CD4-positive, alpha-beta T cell treated with Interferon alpha-2 for 1 hour (primary cell): Measurements from ENCODE around the gene RNF40.

ENCODE experiments used
- DNase-seq, 2 donors: peaks; one replicate each; pipeline ENCODE4 v3.0.0-alpha.2; 2020 to 2022

RNF40 gene

GRCh38 chr16:30741461-30741914 lies 20.6 kb upstream of the RNF40 start:
- no peak for DNase-seq

GRCh38 chr16:30743716-30744115 lies 18.4 kb upstream of the RNF40 start:
- no peak for DNase-seq

GRCh38 chr16:30744183-30744582 lies 17.9 kb upstream of the RNF40 start:
- no peak for DNase-seq

GRCh38 chr16:30745082-30745481 lies 17.0 kb upstream of the RNF40 start:
- no peak for DNase-seq

- DNase-seq: no peak
Observed at GRCh38 chr16:30746638-30747175, 15.4 kb upstream of the RNF40 start.

- no peak for DNase-seq
Observed at GRCh38 chr16:30747331-30747730, 14.8 kb upstream of the RNF40 start.

- DNase-seq: peak; percentile 96 to 97
Observed at GRCh38 chr16:30747799-30748633, 14.1 kb upstream of the RNF40 start, which contains the start of gene PHKG2. TSS of gene PHKG2 (plus strand) at chr16:30748425. CDS start at chr16:30748821, 396 bp downstream.

GRCh38 chr16:30748634-30749445 lies 13.3 kb upstream of the RNF40 start:
- DNase-seq: peak in 1 of 2 donors; percentile 33

- DNase-seq: no peak
Observed at GRCh38 chr16:30750201-30750600, 11.9 kb upstream of the RNF40 start.

GRCh38 chr16:30750876-30751465 lies 11.2 kb upstream of the RNF40 start:
- DNase-seq: no peak

- DNase-seq: no peak
Observed at GRCh38 chr16:30753596-30753995, 8.5 kb upstream of the RNF40 start.

- DNase-seq: no peak
Observed at GRCh38 chr16:30755955-30756780, 6.0 kb upstream of the RNF40 start.

GRCh38 chr16:30756781-30757100 lies 5.4 kb upstream of the RNF40 start:
- no peak for DNase-seq

- DNase-seq: no peak
Observed at GRCh38 chr16:30757316-30757715, 4.8 kb upstream of the RNF40 start.

GRCh38 chr16:30758988-30759491 lies 3.1 kb upstream of the RNF40 start:
- DNase-seq: peak in 1 of 2 donors; percentile 23

- DNase-seq: no peak
Observed at GRCh38 chr16:30760001-30760559, 2.0 kb upstream of the RNF40 start.

GRCh38 chr16:30760577-30761426 lies 1.3 kb upstream of the RNF40 start:
- DNase-seq: no peak

- peak; percentile 12 to 38 for DNase-seq
Observed at GRCh38 chr16:30761427-30761927, 645 bp upstream of the RNF40 start.

- no peak for DNase-seq
Observed at GRCh38 chr16:30762991-30763725, 1.0 kb downstream of the RNF40 start.

GRCh38 chr16:30764086-30764485 lies 2.0 kb downstream of the RNF40 start:
- DNase-seq: no peak
